ENCODE measurements around the gene RPS6KA6. TPM values are rescaled to one million over a fixed set of nuclear protein-coding genes. Genes with fewer than 3 reads are reported as not detected.
"Not testable (repeated sequence)": the region's sequence is repeated elsewhere in the genome, so short reads cannot be mapped to it uniquely, and the experiment has no call there.

The RPS6KA6 gene
- total and polyA plus RNA-seq, 5 experiments from 2014 or later, result 0.26 to 0.57 (median 0.30) TPM; not detected in 2

DNA sequence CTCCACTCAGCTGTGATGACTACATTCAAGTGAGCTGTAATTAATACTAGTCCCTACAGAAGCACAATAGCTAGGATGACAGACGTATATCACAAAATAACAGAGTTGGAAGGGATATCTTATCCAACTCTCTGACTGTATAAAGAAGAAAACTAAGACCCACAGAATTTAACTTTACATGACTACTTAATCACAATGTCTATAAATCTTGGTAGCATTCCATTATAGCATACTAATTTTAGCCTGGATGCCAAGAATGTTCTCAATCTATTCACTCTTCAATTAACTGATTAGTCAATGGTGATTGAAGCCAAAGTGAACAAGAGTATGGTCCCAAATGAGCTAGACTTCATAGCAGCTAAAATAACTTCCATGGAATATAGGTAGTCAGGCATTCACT lies 31.2 kb downstream of the RPS6KA6 start:
- DNase-seq (no peak), ATAC-seq (no peak)
- Mint-ChIP-seq H3K27me3 (no peaks in the 10 kb centered on the region), H3K4me1 (no peaks in the 10 kb centered on the region), H3K36me3 (no peaks in the 10 kb centered on the region), H3K27ac (no peak overlapping the region), H3K9me3 (no peaks in the 10 kb centered on the region), H3K4me3 (no peak overlapping the region)
- POLR2A ChIA-PET, result no interaction called here

DNA sequence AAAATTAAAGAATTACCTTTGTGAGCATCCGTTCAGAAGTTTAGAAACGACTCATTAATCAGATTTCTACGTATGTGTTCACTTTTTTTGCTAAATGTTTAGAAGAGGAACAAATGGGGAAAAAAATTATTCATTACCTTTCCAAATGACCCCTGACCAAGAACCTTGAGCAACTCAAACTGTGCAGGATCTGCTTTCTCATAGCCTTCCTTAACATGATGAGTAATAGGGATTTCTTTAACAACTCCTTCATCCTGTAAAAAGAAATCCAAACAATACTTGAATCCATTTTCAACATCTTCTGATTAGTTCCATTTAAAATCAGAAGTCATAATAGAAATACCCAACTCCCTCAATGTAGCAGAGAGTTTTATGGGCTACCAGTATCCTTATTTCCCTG lies 32.1 kb downstream of the RPS6KA6 start:
- Mint-ChIP-seq H3K9me3 (no peaks in the 10 kb centered on the region), H3K27ac (no peak overlapping the region), H3K4me1 (no peaks in the 10 kb centered on the region), H3K36me3 (no peaks in the 10 kb centered on the region), H3K4me3 (no peak overlapping the region), H3K27me3 (no peaks in the 10 kb centered on the region)
- DNase-seq, result no peak
- POLR2A ChIA-PET, result no interaction called here
- ATAC-seq, result no peak

DNA sequence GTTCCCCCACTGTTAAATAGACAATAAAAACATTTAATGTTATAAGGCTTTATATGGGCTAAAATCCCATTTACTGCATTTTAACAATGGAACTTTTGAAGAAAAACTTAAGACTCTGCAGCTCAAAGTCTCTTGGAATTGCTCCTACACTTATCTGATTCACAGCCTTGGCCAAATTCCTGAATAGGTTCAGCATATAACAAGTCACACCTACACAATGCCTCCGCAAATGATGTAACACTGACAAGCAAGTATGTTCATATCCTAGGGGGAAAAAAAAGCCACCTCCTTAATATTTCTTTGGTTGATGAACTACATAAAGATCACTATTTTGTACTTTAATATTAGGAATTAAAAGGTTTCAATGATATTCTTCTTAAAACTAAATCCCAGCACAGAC lies 34.5 kb downstream of the RPS6KA6 start:
- no peaks in the 10 kb centered on the region for H3K27me3 Mint-ChIP-seq
- POLR2A ChIA-PET, result no interaction called here
- no peak for ATAC-seq
- H3K27ac Mint-ChIP-seq, result no peak overlapping the region
- H3K36me3 Mint-ChIP-seq, result no peaks in the 10 kb centered on the region
- H3K9me3 Mint-ChIP-seq, result peaks cover 0 to 4% (median 0%) of the 10 kb centered on the region in 9 donors
- H3K4me1 Mint-ChIP-seq, result no peaks in the 10 kb centered on the region
- no peak overlapping the region for H3K4me3 Mint-ChIP-seq
- DNase-seq, result no peak

DNA sequence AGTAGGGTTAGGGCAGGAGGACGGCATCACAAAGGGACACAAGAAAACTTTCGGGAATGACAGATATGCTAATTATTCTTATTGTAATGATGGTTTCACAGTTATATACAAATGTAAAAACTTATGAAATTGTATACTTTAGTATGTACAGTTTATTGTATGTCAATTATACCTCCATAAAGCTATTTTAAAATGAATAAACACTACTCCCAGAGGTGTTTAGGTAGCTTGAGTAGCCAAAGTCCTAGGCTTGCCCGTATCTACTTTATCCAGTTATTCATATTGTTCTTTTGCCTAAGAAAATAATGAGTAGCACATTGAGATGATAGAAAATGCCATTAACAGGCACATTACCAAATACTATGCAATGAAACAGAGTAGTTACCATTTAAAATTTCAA lies 43.0 kb downstream of the RPS6KA6 start:
- no peak overlapping the region for H3K4me3 Mint-ChIP-seq
- POLR2A ChIA-PET, result no interaction called here
- no peaks in the 10 kb centered on the region for H3K27me3 Mint-ChIP-seq
- no peaks in the 10 kb centered on the region for H3K4me1 Mint-ChIP-seq
- DNase-seq (no peak), ATAC-seq (no peak)
- no peaks in the 10 kb centered on the region for H3K36me3 Mint-ChIP-seq
- no peak overlapping the region for H3K27ac Mint-ChIP-seq
- peaks cover 0 to 4% (median 0%) of the 10 kb centered on the region in 9 donors for H3K9me3 Mint-ChIP-seq

DNA sequence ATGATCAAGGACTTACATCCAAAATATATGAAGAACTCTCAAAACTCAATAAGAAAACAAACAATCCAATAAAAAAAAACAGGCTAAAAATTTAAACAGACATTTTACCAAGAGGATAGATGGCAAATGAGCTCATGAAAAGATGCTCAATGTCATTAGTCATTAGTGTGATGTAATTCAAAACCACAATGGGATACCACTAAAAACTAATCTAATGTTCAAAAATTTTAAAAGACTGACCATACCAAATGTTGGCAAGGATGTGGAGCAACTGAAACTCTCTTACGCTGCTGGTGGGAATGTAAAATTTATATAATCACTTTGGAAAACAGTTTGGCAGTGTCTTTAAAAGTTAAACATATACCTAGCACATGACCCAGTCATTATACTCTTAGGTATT lies 43.7 kb downstream of the RPS6KA6 start:
- Mint-ChIP-seq H3K36me3 (no peaks in the 10 kb centered on the region), H3K4me3 (no peak overlapping the region), H3K9me3 (peaks cover 0 to 4% (median 0%) of the 10 kb centered on the region in 9 donors), H3K27ac (no peak overlapping the region), H3K4me1 (no peaks in the 10 kb centered on the region), H3K27me3 (no peaks in the 10 kb centered on the region)
- POLR2A ChIA-PET, result no interaction called here
- no peak for DNase-seq
- no peak for ATAC-seq

DNA sequence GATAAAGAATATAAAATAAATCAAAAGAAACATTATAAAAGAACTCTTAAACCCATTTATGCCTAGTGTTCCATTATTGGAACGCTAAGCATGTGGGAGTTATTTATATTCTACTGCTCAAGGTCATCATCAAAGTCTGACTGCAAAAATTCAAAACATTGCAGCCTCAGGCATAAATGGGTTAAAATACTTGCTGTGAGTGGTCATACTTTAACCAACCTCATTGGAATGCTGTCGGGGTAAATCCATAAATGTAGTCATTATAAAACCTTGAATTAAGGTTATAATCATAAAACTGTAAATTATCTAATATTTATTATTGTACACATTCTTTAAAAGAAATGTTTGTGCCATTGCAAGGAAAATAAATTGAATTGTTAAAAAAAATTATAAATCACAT lies 55.0 kb downstream of the RPS6KA6 start:
- Mint-ChIP-seq H3K36me3 (no peaks in the 10 kb centered on the region), H3K4me1 (no peaks in the 10 kb centered on the region), H3K27ac (no peak overlapping the region), H3K27me3 (no peaks in the 10 kb centered on the region), H3K9me3 (peaks cover 0 to under 1% (median 0%) of the 10 kb centered on the region in 9 donors), H3K4me3 (no peak overlapping the region)
- DNase-seq, result no peak
- POLR2A ChIA-PET, result no interaction called here
- no peak for ATAC-seq

DNA sequence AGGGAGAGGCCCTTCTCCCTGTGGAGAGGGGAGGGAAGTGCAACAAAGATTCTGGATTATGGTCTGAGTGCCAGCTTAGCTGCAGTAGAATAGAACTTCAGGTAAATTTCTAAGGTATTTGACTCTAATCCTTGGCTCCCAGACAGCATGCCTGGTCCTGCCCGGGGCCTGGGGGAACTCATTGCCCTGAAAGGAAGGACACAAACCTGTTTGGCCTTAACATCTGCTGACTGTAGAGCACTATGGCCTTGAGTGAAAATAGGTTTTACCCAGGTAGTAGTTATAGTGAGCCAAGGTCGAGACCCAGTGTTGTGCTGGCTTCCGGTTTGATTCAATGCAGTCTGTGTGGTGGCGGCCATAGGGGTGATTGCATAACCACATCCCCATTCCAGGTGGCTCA lies 64.4 kb downstream of the RPS6KA6 start:
- no peaks in the 10 kb centered on the region for H3K27me3 Mint-ChIP-seq
- no peaks in the 10 kb centered on the region for H3K4me1 Mint-ChIP-seq
- H3K4me3 Mint-ChIP-seq, result no peak overlapping the region
- H3K27ac Mint-ChIP-seq, result no peak overlapping the region
- DNase-seq, result no peak
- ATAC-seq, result no peak
- peaks cover 0 to 13% (median 2%) of the 10 kb centered on the region in 9 donors for H3K9me3 Mint-ChIP-seq
- POLR2A ChIA-PET, result no interaction called here
- H3K36me3 Mint-ChIP-seq, result no peaks in the 10 kb centered on the region

DNA sequence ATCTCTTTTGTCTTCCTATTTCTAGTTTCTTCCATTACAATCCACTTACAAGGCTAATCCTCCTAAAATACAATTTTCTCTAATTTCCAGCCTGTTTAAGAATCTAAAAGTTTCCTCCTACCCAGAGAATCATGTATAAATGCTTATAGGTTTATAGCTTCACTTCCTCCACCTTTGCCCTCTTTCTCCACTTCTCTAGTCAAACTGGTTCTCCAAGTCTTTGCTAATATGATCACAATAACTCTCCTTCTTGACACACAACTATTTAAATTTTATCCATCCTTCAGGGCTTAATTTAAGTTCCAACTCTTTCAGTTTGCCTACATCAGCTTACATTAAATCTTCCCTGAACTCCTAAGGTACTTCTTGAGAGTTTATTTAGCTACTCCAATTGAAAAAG lies 69.2 kb downstream of the RPS6KA6 start:
- H3K4me3 Mint-ChIP-seq, result no peak overlapping the region
- no peaks in the 10 kb centered on the region for H3K4me1 Mint-ChIP-seq
- ATAC-seq (no peak), DNase-seq (no peak)
- no peak overlapping the region for H3K27ac Mint-ChIP-seq
- H3K9me3 Mint-ChIP-seq, result peaks cover 0 to 11% (median 0%) of the 10 kb centered on the region in 9 donors
- POLR2A ChIA-PET, result no interaction called here
- H3K27me3 Mint-ChIP-seq, result no peaks in the 10 kb centered on the region
- no peaks in the 10 kb centered on the region for H3K36me3 Mint-ChIP-seq

DNA sequence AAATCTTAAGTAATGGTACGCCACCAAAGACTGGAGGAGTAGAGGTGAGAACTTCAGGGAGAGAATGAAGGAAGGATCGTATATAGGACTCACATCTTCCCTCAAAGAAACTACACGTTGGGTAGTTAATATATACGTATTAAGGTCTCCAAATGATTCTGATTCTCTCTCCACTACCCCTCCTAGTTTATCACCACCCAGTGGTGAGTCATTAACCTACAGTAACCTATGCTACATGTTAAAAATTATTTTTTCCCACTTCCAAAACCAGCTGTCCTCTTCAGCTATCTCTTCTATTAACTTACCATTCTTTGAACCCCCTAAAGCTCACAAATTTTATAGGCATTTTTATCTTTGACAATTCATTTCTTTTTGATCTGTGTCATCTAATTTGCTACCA lies 69.7 kb downstream of the RPS6KA6 start:
- POLR2A ChIA-PET, result no interaction called here
- H3K4me1 Mint-ChIP-seq, result no peaks in the 10 kb centered on the region
- no peak overlapping the region for H3K27ac Mint-ChIP-seq
- H3K27me3 Mint-ChIP-seq, result no peaks in the 10 kb centered on the region
- ATAC-seq, result no peak
- peaks cover 0 to 11% (median 0%) of the 10 kb centered on the region in 9 donors for H3K9me3 Mint-ChIP-seq
- no peak for DNase-seq
- H3K4me3 Mint-ChIP-seq, result no peak overlapping the region
- no peaks in the 10 kb centered on the region for H3K36me3 Mint-ChIP-seq

DNA sequence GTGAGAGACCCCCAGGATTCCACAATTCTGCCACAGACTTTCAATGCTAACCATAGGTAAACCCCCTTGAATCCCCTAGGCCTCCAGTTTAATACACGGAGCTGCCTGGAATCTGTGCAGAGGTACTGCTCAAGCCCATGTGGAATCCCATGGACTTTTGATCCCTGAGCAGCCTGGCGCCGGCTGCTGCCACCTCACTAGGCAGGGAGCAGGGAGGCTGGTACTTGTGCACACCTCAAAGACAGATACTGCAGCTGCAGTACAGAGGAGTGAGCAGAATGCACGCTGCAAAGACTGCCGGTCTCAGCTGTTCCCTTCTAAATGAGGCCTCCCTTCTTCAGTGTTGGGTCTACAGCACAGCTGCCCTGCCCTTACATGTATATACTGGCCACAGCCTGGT lies 79.4 kb downstream of the RPS6KA6 start:
- H3K36me3 Mint-ChIP-seq, result no peaks in the 10 kb centered on the region
- DNase-seq, result no peak
- H3K9me3 Mint-ChIP-seq, result peaks cover 0 to 3% (median 0%) of the 10 kb centered on the region in 9 donors
- H3K4me1 Mint-ChIP-seq, result no peaks in the 10 kb centered on the region
- no peak overlapping the region for H3K4me3 Mint-ChIP-seq
- no peak for ATAC-seq
- POLR2A ChIA-PET, result no interaction called here
- no peaks in the 10 kb centered on the region for H3K27me3 Mint-ChIP-seq
- no peak overlapping the region for H3K27ac Mint-ChIP-seq

DNA sequence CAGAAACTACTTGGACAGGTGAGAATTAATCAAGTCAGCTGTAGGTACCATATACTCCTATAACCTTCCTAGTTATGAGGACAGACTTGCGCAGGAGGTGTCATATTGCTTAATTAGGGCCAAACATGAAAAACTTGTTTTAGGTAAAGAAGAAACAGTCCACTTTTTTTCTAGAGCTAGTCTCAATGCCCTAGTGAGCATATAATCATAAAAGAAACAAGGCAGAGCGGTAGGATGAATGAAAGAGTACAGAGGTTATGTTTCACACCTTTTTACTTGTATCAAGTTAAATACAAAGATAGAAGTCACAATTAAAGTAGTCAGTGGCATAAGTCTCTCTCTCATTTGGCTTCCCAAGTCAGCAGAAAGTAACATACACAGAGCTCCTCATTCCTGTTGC lies 88.9 kb downstream of the RPS6KA6 start:
- POLR2A ChIA-PET, result no interaction called here
- Mint-ChIP-seq H3K4me1 (no peaks in the 10 kb centered on the region), H3K36me3 (no peaks in the 10 kb centered on the region), H3K4me3 (no peak overlapping the region), H3K27me3 (no peaks in the 10 kb centered on the region), H3K9me3 (no peaks in the 10 kb centered on the region), H3K27ac (no peak overlapping the region)
- ATAC-seq (no peak), DNase-seq (no peak)

DNA sequence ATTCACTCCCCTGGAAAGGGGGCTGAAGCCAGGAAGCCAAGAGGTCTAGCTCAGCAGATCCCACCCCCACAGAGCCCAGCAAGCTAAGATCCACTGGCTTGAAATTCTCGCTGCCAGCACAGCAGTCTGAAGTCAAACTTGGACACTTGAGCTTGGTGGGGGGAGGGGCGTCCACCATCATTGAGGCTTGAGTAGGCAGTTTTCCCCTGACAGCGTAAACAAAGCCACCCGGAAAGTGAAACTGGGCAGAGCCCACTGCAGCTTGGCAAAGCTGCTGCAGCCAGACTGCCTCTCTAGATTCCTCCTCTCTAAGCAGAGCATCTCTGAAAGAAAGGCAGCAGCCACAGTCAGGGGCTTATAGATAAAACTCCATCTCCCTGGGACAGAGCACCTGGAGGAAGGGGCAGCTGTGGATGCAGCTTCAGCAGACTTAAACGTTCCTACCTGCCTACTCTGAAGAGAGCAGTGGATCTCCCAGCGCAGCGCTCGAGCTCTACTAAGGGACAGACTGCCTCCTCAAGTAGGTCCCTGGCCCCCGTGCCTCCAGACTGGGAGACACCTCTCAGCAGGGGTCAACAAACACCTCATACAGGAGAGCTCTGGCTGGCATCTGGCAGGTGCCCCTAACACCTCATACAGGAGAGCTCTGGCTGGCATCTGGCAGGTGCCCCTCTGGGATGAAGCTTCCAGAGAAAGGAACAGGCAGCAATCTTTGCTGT lies 108.4 kb downstream of the RPS6KA6 start:
- DNase-seq, H3K27me3 Mint-ChIP-seq, H3K27ac Mint-ChIP-seq, POLR2A ChIA-PET, H3K4me1 Mint-ChIP-seq, ATAC-seq, H3K36me3 Mint-ChIP-seq, H3K4me3 Mint-ChIP-seq: not testable (repeated sequence)
- peaks cover 0 to 36% (median 5%) of the 10 kb centered on the region in 9 donors for H3K9me3 Mint-ChIP-seq

DNA sequence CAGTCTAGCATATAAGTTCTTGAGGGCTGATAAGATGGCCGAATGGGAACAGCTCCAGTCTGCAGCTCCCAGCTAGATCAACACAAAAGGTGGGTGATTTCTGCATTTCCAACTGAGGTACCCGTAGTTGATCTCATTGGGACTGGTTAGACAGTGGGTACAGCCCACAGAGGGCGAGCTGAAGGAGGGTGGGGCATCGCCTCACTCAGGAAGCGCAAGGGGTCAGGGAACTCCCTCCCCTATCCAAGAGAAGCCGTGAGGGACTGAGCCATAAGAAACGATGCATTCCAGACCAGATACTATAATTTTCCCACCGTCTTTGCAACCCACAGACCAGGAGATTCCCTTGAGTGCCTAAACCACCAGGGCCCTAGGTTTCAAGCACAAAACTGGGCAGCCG lies 109.0 kb downstream of the RPS6KA6 start:
- H3K27me3 Mint-ChIP-seq, result no peaks in the 10 kb centered on the region
- POLR2A ChIA-PET, result no interaction called here
- no peak for DNase-seq
- H3K4me1 Mint-ChIP-seq, result no peaks in the 10 kb centered on the region
- H3K27ac Mint-ChIP-seq, result no peak overlapping the region
- H3K36me3 Mint-ChIP-seq, result peaks cover 0 to 4% (median 0%) of the 10 kb centered on the region in 3 donors
- no peak overlapping the region for H3K4me3 Mint-ChIP-seq
- no peak for ATAC-seq
- peaks cover 0 to 33% (median 5%) of the 10 kb centered on the region in 9 donors for H3K9me3 Mint-ChIP-seq

DNA sequence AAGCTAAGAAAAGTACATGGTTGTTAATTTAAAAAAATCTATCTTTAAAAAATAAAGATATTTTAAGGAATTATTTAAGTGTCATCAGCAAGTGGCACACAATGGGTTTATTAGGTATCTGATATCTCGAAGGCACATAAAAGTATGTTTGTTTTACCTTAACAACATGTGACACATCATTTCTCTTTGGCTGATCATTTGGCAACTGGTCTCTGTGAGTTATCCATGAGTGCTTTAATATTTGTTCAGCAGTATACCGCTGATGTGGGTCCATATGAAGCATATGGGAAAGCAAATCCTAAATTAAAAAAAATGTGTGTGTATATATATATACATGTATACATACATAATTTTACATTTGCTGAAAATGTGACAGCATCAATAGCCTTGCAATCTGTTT lies 123.2 kb downstream of the RPS6KA6 start:
- DNase-seq, result no peak

More for the DNA sequence above, 123.2 kb downstream of the RPS6KA6 start:
- Mint-ChIP-seq H3K9me3 (peaks cover 0 to 4% (median 0%) of the 10 kb centered on the region in 9 donors), H3K4me3 (no peak overlapping the region), H3K27me3 (no peaks in the 10 kb centered on the region), H3K27ac (no peak overlapping the region), H3K4me1 (no peaks in the 10 kb centered on the region), H3K36me3 (no peaks in the 10 kb centered on the region)
- POLR2A ChIA-PET, result no interaction called here
- ATAC-seq, result no peak
